ENCODE data around the gene PRDX3.

DNA sequence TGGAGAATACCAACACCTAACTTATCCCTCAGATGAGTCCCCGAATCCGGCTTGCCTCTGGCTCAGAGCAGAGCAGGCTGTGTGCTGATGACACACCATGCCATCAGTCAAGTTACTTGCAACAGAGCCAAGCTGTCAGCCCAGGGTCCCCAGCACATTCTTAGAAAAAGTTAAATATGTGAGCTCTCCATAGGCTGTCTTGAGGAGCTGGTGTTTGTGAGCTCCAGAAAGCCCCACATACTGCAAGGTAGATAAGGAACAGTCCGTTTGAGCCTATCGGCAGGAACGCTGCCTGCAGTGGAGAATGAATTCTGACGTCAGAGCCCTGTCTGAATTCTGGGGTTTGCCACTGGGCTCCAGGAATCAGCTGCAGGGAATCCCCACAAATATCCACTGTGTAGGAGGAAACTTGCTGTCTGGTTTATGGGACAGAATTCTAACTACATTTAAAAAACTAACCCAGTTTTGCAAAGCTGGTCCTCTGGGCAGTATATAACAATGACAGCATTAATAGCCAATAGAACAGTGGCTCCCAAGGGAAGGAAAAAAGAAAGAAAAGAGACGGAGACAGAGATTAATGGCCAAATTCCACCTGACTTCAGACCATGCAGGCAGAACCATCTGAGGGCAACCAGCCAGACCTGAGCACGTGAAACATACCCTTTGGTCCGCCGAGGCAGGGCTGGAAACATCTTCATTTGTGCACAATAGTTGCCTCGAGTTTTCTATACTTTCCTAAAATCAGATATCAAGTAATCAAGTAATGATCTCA is 16.7 kb downstream of the PRDX3 start:
- TF ChIP-seq, protein P1, sequence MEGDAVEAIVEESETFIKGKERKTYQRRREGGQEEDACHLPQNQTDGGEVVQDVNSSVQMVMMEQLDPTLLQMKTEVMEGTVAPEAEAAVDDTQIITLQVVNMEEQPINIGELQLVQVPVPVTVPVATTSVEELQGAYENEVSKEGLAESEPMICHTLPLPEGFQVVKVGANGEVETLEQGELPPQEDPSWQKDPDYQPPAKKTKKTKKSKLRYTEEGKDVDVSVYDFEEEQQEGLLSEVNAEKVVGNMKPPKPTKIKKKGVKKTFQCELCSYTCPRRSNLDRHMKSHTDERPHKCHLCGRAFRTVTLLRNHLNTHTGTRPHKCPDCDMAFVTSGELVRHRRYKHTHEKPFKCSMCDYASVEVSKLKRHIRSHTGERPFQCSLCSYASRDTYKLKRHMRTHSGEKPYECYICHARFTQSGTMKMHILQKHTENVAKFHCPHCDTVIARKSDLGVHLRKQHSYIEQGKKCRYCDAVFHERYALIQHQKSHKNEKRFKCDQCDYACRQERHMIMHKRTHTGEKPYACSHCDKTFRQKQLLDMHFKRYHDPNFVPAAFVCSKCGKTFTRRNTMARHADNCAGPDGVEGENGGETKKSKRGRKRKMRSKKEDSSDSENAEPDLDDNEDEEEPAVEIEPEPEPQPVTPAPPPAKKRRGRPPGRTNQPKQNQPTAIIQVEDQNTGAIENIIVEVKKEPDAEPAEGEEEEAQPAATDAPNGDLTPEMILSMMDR (optimal IDR thresholded peaks at IDR 0.05 in 1 of 3, IDR thresholded peaks at IDR 0.05 in 1 of 3, conservative IDR thresholded peaks at IDR 0.05 in 1 of 3; ENCODE audit: extremely low read depth in 1 of 3, insufficient read depth in 2 of 3, low read length in 3 of 3) = peak in 1 of 3 experiments; percentile 6
- TF ChIP-seq EZH2 (IDR thresholded peaks at IDR 0.05; ENCODE audit: low read length) = no peak
